ENCODE measurements around the gene TMEM130.

DNA sequence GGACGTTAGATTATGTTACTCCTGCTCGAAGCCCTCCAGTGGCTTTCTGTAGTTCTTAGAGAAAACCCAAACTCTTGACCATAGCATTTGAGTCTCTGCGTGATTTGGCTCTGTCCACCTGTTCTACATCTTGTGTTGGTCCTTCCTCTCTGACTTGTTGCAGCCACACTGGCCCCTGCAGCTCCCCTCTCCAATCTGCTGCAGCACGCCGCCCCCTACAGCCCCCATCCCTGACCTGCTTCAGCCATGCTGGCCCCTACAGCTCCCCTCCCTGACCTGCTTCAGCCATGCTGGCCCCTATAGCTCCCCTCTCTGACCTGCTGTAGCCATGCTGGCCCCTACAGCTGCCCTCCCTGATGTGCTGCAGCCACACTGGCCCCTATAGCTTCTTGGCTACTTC is 37.8 kb upstream of the TMEM130 start:
- TF ChIP-seq, protein P1, sequence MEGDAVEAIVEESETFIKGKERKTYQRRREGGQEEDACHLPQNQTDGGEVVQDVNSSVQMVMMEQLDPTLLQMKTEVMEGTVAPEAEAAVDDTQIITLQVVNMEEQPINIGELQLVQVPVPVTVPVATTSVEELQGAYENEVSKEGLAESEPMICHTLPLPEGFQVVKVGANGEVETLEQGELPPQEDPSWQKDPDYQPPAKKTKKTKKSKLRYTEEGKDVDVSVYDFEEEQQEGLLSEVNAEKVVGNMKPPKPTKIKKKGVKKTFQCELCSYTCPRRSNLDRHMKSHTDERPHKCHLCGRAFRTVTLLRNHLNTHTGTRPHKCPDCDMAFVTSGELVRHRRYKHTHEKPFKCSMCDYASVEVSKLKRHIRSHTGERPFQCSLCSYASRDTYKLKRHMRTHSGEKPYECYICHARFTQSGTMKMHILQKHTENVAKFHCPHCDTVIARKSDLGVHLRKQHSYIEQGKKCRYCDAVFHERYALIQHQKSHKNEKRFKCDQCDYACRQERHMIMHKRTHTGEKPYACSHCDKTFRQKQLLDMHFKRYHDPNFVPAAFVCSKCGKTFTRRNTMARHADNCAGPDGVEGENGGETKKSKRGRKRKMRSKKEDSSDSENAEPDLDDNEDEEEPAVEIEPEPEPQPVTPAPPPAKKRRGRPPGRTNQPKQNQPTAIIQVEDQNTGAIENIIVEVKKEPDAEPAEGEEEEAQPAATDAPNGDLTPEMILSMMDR (IDR thresholded peaks at IDR 0.05) = no peak
- TF ChIP-seq POLR2A (IDR thresholded peaks at IDR 0.05) = no peak
